ENCODE results near the gene ERP27.
A peak's percentile ranks its signal among the peaks of the same experiment; 100 is the strongest.

The ERP27 gene

DNA sequence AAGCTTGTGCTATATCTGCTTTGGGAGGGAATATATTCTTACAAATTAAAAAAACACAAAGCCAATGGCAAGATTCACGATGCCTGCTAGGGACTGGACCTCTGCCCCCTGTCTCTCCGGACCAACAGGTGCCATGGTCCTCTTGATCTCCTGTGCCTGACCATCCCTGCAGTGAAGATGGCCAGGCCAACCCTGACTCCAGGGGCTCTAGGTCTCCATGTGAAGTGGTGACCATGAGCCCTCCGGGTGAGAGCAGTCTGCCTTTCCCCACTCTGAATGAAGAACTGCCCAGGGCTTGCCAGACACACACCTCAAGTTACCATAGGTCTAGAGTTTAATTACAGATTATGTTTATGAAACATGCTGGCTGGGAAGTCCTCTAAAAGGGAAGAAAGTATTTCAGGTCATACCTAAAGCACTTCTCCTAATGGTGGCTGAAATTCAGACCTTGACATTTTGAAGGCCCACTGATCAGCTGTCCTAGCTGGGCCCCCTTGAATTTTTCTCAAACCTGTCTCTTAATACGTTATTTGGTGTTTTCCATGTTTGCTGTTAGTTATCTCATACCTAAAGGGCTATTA lies 21.7 kb upstream of the ERP27 start:
- FAIRE-seq (no peak), DNase-seq (ENCODE audit: low spot score) (no peak)

DNA sequence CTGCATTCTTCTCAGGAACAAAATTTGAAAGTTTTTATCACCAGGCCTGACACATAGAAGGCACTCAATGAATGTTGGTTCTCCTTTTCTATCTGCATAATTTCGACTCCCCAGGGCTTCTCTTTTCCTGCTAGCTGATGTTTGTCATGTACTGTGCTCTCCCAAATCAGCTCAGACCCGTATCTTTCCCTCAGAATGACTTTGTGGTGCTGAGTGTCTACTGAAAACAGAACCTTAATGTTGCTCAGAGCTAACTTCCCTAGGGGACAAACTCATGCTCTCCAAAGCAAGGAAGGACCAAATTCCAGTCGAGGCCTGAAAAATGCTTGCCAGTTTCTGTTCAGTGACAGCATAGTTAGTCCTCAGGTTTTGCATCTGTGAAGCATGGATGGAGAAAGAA lies 21.1 kb upstream of the ERP27 start:
- no peak for FAIRE-seq
- DNase-seq (ENCODE audit: low spot score) = no peak

DNA sequence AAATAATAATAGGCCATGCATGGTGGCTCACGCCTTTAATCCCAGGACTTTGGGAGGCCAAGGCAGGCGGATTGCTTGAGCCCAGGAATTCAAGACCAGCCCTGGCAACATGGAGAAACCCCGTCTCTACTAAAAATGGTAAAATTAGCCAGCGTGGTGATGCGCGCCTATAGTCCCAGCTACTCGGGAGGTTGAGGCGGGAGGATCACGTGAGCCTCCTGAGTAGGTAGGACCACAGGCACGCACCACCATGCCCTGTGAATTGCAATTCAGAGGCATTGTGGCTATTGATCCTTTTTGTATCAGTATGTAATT lies 20.7 kb upstream of the ERP27 start:
- no peak for DNase-seq (ENCODE audit: low spot score)
- no peak for FAIRE-seq

DNA sequence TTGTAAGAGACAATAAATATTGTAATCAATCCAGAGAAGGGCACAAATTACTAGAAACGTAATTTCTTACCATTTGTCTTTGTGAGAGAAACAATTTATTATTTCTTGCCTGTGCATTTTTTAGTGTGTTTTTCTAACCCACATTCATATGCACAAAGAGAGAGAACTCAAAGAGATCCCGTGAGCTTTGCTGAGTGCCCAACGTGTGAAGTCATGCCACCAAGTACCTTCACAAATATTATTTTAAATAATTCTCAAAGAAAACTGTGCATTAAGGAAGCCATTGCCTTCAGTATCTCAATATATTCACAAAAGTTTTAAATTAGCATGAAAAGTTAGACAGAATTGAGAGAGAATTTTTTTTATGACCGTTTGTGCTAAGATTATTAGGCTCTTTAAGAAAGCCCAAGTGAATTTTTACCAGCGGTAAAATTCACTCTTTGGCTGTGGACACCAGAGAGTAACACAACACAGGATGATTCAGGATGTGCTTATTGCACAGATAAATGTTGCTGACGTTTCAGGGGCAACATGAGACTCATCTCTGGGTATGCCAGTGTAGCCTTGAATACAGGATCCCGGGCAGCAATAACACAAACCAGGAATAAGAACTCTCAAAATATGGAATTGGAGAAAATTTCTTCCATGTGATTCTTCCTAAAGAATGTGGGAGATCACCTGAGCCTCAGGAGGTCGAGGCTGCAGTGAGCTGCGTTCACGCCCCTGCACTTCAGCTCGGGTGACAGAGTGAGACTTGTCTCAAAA lies 20.2 kb upstream of the ERP27 start:
- peak; percentile 70 for FAIRE-seq

DNA sequence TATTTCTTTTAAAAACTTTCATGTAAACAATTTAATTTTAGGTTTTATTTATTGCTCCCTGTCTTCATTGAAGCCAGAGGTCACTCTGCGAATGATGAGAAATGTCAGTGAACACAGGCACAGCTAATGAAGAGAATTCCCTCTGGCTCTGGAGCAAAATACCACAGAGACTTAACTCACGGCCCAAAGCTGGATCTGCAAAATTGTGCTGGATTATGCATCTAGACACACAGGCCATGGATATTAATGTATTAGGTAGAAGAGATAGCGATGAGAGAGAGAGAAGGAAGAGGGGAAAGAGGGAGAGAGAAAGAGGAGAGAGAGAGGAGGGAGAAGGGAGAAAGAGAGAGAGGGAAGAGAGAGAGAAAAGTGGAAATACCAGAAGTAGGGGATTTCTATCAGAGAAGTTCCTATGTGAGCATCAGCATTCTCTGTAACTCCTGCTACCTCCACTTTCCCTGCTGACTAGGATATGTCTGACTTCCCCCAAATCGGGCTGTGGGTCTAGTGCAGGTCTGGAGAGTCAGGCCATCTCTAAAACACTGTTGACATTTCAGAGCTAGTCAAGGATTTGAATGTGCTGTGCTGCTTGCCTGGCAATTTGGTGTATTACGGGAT lies 19.3 kb upstream of the ERP27 start:
- FAIRE-seq = peak; percentile 30
- no peak for DNase-seq (ENCODE audit: low spot score)

More for the DNA sequence above, 20.2 kb upstream of the ERP27 start:
- no peak for DNase-seq (ENCODE audit: low spot score)

DNA sequence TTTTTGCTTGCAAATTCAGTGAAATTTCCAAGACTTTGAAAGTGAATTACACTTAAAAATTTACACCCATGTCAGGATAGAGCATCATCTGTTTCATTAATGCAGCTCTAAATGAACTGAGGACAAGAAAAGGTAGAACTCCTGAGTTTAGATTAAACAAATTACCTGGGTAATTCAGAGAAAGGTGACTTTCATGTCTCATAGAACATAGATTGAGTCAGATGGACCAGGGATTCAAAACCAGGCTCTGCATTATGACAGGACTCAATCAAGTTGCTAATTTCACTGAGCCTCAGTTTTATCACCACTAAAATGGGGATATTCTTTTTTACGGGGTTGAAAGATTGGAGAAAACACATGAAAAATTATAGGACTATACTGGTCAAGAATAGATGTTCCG lies 18.6 kb upstream of the ERP27 start:
- DNase-seq (ENCODE audit: low spot score) (no peak), FAIRE-seq (no peak)

DNA sequence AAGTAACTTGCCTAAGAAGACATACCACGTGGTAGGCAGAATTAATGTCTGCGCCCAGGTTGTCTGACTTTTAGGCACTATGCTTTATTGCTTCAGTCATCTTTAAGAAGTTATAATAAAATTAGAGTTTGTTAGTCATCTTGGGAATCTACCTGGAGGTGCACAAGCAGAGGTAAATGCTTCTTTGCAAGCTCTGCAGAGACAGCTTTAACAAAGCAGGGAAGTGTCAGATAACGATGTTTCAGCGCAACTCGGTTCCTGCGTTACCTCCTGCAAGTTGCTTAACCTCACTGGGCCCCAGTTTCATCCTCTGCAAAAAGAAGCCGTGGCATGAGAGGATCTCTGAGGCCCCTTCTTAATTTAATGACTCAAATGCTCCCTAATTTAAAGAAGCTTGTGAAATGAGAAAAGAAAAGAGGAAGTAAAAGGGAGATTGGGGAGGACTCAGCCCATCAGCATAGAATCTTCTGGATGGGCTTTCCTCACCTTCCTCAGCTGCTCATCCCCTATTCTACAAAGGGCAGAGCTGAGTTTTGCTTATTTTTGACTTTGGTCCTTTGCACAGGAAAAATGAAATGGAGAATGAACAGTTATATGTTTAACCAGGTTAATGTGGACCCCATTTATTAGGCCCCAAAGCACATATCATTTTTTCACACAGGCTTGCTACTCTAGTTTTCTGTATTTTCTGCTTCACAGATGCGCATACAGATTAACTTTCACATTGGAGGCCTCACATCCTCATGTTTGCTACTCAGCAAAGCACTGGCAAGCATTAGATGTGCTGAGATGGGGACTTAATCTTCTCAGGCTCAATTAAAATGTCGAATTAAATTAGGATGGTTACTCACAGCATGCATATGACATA lies 17.9 kb upstream of the ERP27 start:
- FAIRE-seq (peak; percentile 72), DNase-seq (ENCODE audit: low spot score) (no peak)

DNA sequence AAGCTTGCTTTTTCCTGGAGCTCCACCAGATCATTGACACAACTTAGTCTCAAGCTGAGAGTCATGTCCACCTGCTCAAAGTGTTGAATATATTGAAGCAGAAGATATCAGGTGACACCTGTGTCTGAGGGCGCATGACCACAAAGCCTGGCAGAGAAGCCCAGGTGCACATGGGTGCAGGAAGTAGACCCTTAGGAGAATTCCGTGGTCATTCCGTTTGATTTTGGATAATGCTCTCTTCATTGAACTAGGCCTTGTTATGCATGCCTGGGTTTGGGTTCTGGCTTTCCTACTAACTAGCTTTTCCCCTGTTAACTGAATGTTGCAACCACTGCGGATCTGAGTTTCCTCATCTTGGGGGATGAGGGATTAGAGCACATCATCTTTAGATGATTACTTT lies 15.9 kb upstream of the ERP27 start:
- FAIRE-seq = no peak
- no peak for DNase-seq (ENCODE audit: low spot score)

DNA sequence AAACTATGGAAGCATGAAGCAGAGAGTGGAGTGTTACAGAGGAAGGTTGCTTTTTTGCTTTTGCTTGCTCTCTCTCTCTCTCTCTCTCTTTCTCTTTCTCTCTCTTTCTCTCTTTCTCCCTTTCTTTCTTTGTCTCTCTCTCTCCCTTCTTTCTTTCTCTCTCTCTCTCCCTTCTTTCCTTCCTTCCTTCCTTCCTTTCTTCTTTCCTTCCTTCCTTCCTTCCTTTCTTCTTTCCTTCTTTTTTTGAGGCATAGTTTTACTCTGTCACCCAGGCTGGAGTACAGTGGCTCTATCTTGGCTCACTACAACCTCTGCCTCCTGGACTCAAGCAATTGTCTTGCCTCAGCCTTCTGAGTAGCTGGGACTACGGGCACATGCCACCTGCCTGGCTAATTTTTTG lies 15.4 kb upstream of the ERP27 start:
- DNase-seq (ENCODE audit: low spot score) (no peak), FAIRE-seq (no peak)

DNA sequence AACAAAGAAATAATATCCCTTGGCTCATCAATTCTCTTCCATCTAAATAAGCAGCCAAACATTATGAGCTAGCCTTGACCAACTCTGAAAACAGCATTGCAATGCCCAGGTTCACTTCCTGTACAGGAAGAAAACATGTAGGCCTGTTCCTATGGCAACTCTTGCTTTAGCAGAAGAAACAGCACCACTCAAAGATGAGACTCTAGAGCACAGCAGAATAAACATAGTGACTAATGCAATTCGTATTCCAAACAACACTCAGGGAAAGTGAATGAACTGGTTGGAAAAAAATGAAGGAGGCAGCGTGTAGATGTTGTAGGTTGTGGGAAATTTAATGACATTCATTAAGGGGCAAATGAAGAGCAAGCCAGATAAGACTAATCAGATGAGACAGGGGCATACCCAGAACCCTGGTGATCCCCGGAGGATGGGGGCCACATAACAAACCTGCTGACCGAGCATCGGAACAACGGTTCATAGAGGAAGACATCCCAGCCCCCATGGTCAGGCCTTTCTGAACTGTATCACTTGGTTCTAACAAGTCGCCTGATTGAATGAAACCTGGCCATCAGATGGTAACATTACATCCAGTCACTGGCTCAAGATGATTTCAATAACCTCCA lies 14.1 kb upstream of the ERP27 start:
- FAIRE-seq (peak; percentile 66), DNase-seq (ENCODE audit: low spot score) (peak; percentile 71)

DNA sequence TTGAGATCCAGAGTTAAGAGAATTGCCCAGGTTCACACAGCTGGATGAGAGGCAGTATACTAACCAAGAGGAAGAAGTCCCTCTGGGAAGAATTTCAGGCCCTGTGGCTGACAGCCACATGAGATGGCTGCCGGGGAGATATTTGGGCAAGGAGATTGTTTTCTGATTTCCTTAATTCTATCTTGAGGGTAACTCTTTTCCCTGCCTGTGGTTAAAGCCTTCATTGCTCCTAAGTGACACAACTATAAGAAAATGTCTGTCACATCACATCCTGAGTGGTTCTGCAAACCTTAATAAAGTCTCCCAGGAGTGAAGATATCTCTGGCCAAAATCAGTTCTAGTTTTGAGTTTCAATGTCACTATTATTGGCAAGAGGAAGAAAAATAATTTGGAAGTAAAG lies 13.5 kb upstream of the ERP27 start:
- DNase-seq (ENCODE audit: low spot score) (no peak), FAIRE-seq (no peak)

DNA sequence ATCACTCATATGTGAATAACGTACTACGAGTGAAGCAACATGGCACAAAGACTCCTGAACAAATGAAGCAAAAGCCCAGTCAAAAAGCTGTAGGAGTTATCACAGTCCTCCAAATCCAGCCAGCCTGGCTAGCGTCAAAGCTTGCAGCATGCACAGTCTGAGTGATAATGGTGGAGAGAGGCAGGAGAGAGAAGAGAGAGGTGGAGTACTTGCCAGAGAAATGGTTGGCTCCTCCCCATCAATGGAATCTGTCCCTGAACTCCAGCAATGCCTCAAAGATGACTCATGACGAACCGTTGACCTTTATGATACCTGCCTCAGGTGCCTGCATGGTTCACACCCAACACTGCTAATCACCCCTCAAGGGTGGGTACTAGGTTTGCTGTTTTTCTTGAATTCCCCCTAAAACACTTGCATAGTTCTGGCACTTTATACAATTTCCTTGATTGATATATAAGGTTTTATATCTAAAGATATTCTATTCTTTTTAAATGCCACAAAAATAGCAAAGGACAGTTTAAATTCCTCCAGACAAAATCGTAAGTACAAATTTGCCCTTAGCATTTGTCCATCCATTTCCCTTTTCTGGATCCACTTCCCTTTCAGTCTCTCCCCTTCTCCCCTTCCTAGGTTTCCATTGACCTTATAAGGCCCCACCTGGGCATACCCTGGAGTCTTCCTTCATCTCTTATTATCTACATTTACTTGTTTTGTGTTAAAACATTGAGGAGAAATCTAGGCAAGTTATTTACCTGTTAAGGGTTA lies 12.8 kb upstream of the ERP27 start:
- FAIRE-seq (peak; percentile 37), DNase-seq (ENCODE audit: low spot score) (peak; percentile 66)

DNA sequence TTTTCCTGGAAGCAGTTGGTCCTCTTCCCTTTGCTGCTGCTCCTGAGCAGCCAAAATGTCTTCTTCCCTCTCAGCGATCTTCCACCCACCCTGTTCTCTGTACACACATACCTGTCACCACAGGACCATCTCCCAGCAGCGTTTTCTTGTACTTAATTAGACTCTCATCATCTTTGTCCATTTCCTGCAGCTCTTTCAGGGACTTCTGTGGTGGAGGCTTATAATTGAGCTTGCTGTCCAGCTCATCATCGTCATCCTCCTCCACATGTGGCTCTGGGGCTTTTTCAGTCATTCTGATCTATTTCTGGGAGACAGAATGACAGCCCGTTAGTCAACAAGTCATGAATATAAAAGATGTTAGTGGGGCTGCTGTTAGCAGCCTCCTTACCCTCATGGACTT lies 12.1 kb upstream of the ERP27 start:
- FAIRE-seq = no peak

DNA sequence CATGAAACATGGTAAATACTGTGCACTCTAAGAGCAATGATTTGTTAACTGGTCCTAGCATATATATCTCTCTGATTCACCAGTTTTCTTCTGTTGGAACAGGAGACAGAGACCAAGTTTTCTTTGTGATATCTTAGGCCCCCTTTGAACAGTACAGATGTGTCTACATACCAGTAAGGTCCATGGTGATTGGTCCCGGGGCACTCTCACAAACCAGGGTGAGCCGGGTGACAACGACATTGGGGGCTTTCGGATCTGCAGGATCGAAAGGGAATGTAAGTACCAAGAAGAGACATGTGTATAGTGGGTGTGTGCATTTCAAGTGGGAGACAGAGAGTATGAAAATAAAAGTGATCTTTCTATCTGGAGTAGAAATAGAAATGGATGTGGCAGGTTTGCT lies 11.3 kb upstream of the ERP27 start:
- DNase-seq (ENCODE audit: low spot score) (no peak), FAIRE-seq (no peak)

More for the DNA sequence above, 12.1 kb upstream of the ERP27 start:
- DNase-seq (ENCODE audit: low spot score) = no peak

DNA sequence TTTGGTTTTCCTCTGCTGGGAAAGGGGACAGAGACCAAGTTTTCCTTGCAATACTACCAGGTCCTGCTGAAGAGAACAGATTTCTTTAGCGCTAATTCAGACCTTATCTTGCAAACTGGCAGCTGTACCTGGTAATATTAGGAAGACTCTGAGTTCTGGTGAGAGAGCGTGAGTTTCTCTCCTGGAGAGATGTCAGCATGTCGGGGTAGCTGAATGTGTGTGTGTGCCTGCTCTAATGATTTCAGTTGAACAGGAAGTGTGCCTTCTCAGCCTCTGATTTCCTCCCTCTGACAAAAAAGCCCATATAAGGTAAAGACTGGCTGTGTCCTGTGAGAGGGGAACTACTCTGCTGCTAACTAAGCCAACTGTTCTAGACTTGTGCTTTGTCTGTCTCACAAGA lies 10.3 kb upstream of the ERP27 start:
- DNase-seq (ENCODE audit: low spot score) (no peak), FAIRE-seq (no peak)

DNA sequence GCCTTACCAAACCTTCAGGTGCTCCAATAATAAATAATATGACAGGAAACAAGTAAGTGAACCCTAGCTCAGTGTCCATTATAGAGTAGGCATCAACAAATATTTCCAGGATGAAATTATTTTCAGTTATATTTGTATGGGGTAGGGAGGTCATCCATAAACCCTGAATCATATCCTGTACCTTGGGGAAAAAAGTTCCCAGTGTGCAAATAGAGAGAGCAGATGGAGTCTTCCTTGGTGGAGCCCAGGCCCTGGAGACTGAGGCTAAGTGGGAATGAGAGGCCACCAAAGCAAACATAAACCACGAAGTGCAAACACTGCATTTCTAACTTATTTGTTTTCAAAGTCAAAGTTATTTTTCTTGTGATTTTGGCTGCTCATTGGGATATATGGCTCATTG lies 8.5 kb upstream of the ERP27 start:
- FAIRE-seq = no peak
- DNase-seq (ENCODE audit: low spot score) = no peak

DNA sequence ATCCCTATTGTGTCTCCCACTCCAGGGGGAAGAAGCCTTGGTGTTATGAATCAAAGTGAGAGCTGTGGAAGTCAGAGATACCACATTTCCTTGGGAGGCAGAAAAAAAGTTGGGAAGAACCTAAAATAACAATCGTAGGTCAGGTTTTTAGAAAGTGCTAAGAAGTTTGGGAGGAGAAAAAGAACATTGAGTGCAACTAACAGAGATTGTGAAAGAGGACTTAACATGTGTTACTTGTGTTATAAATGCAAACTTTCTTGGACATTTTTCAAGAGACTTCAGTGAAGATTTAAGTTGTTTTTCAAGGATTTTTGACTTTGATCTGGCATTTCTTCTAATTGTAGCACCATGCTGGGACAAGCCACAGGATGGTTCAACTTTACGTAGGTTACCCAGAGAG lies 7.8 kb upstream of the ERP27 start:
- DNase-seq (ENCODE audit: low spot score) = no peak
- FAIRE-seq = no peak

DNA sequence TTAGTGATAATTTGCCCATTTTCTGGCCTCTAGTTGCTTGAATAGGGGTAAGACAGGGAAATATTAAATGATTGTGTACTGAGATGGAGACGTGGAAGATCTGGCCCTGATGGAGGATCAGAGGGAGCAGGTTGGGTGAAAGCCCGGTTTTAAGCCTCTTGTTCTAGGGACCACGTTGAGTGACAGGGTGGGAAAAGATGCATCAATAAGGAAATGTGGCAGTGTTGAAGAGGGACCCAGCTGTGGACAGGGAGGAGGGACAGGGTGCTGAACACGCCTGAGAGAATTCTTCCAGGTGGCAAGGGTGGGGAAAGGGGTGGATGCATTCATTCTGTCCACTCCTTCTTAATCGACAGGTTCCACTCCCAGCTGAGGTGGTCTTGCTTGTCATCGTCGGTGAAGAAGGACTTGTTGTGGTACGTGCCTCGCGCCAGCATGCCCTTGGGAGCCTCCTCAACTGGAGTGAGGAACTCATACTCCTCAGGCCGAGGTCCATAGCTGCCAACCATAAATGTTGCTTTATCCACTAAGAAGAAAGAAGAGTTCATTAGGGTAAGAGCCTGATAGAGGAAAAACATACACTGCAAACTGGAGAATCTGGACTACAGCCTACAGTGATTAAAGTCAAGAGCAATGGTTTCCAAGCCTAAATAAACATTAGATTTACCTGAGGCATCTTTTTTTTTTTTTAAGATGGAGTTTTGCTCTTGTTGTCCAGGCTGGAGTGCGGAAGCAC lies 4.0 kb upstream of the ERP27 start:
- DNase-seq (ENCODE audit: low spot score) (no peak), FAIRE-seq (peak; percentile 9)

DNA sequence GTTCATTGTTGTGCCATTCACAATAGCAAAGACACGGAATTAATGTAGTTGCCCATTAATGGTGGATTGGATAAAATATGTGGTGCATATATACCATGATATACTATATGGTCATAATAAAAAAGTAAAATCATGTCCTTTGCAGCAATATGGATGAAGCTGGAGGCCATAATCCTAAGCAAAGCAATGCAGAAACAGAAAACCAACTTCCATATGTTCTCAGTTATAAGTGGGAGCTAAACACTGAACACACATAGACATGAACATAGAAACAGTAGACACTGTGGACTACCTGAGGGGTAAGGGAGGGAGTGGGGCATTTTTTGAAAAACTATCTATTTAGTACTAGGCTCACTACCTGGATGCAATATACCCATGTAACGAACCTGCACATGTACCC lies 3.0 kb upstream of the ERP27 start:
- FAIRE-seq = peak; percentile 50
- DNase-seq (ENCODE audit: low spot score) = no peak

DNA sequence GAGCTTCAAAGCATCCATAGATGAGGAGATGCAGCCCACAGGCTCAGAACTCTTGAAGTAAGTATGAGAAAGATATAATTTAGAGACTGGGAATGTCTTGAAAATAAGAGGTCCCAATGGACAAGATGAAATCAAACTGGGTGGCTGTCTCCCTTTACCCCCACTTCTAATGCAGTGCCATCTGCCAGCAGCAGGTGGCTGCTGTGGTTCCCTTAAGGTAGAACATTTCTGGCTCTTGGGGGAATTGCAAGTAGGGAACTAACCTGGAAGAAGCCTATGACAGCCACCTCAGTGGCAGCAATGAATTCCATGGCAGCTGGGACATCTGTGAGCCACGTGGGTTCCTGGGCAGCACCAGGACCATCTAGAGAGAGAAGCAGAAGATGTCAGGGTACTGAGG lies 648 bp downstream of the ERP27 start:
- DNase-seq (ENCODE audit: low spot score) (no peak), FAIRE-seq (no peak)
